Erythroblast (primary cell): Measurements from ENCODE around the gene TIAL1.
A peak's percentile ranks its signal among the peaks of the same experiment; 100 is the strongest.
"Not testable (repeated sequence)": the region's sequence is repeated elsewhere in the genome, so short reads cannot be mapped to it uniquely, and the experiment has no call there.

Experiments used
- DNase-seq, 2 experiments: peaks; one replicate each; lab custom pipeline; 2025; lab: John Stamatoyannopoulos, UW
- GATA1 ChIP-seq: IDR thresholded peaks from 2 replicates; pipeline ENCODE4 v1.6.1; 2011; ENCODE audit warnings: low read depth, mild to moderate bottlenecking, control low read depth, low read length, moderate library complexity
- POLR2A ChIP-seq: IDR thresholded peaks from 2 replicates; pipeline ENCODE4 v1.6.1; 2011; ENCODE audit warnings: mild to moderate bottlenecking, low read length

Gene TIAL1

GRCh38 chr10:119602241-119603095 lies 5.7 kb upstream of the TIAL1 start:
- peak; percentile 37 to 60 for DNase-seq

DNA sequence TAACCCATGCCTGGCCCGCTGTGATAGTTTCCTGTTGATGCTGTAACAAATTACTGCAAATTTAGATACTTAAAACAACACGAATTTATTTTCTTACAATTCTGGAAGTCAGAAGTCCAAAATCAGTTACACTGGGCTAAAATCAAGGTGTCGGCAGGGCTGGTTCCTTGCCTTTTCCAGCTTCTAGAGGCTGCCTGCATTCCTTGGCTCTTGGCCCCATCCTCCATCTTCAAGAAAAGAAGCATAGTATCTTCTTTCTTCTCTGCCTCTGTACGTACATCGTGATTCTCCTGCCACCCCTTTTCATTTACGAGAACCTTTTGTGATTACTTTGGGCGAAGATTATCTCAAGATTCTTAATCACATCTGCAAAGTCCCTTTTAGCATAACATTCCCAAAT lies 1.6 kb upstream of the TIAL1 start:
- no peak for DNase-seq
- TF ChIP-seq POLR2A, result no peak
- no peak for TF ChIP-seq GATA1

More at GRCh38 chr10:119602241-119603095, 5.7 kb upstream of the TIAL1 start:
- TF ChIP-seq GATA1 (no peak), POLR2A (no peak)

DNA sequence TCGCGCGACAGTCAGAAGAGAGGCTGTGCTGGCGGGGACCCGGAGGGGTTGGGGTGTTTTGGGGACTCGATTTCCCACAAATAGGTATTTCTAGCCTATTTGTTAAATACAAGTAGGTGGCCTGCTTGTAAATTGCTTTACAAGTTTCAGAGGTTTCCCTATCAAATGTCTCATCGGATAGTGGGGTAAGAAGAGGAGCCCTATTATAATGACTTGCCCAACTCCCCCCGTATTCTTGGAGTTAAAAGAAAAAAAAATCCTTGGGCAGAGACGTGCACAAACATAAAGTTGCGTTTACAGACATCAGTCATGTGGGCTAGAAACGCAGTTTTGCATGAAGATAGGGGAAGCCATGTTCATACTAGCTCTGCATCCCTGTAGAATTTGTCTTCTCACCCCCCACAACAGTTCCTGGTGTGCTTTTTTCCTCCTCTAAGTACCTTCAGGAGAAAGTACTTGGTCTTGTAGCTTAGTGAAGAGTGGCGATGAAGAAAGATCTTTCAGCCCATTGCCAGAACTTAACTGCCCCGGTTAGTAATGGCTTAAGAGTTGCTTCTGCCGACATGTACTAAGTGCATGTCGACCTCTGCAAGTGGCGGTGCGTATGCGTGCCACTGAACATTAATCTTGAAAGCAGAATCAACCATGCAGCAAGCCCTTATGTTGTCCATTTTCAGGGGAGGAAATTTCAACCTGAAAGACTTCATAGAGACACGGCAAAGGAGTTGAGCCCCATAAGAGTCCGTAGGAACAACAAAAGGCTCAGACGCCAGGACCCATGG lies 832 bp upstream of the TIAL1 start:
- TF ChIP-seq POLR2A, result peak; percentile 64
- TF ChIP-seq GATA1, result no peak
- peak in 1 of 2 experiments; percentile 57 for DNase-seq

DNA sequence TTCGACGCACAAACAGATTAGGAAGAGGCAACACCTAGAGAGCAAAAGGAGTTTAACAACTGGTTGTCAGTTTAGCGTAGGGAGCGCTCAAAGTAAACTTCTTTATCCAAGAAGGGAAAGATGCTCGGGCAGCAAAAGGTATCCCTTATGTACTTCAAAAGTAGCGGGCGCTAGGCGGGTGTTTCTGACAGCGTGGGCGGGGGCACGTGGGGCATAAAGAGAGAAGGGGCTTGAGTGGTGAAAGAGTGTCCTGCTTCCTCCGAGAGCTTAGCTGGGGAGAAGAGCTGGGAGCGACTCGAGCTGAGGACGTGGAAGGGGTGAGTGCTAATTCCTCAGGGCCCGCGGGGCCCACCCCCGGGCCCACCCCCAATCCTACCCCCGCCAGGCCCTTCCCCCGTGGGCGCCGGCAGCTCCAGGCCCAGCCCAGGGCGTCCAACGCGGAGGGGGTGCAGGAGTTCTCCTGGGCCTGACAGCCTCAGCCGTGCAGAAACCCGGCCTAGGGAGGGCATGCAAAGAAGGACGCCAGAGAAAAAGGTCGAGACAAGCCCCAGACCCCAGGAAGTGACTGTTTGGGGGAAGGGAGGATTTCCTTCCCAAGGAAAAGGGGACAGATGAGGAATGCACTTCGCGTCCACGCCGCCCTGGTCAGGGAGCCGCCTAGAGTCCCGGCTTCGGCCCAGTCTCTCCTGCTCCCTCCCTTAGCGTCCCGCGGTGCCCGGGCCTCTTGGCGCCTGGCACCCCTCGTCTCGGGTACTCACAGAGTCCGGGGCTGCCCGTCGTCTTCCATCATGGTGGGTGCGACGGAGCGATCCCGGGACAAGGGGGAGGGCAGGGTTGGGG lies 868 bp downstream of the TIAL1 start:
- peak; percentile 68 to 75 for DNase-seq
- TF ChIP-seq POLR2A, result no peak
- no peak for TF ChIP-seq GATA1

DNA sequence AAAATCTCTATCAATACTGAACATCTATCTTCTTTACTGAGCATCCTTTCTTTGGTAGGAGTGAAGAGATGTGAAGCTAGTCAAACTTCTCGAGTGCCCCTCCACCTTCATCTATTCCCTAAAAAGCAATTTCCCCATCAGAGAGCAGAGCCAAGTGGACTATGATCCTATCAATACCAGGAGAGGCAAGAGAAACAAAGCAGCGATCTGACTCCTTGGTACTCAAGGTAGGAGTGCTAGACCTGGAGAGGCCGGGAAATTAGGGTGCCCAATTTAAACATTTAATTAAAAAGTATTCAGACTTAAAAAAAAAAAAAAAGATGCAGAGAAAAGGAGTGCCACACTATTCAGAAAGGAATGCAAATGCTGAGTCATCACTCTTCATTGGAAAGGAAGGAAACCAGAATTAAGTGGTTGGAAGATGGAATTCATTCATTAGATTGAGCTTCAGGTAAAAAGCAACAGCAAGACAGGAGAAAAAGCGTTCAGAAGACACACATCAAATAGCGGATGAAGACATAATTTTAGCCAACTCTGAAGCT lies 1.6 kb downstream of the TIAL1 start:
- DNase-seq, result peak in 1 of 2 experiments; percentile 59
- TF ChIP-seq POLR2A, result no peak
- TF ChIP-seq GATA1, result no peak

DNA sequence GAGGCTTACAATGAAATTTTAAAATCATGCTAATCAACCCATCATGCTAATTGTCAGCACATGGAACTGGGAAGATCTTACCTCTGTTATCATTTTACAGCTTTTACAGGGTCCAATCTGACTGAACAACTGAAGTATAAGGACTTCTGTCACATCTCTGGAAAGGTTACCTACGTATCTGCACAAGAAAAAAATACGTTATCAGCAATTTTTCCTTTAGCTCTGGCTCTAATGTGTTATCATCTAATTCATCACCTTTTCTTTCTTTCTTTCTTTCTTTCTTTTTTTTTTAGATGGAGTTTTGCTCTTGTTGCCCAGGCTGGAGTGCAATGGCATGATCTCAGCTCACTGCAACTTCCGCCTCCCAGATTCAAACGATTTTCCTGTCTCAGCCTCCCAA lies 8.7 kb downstream of the TIAL1 start:
- TF ChIP-seq POLR2A, result no peak
- no peak for TF ChIP-seq GATA1
- no peak for DNase-seq

GRCh38 chr10:119578355-119578754 lies 18.4 kb downstream of the TIAL1 start:
- DNase-seq, result no peak
- no peak for TF ChIP-seq POLR2A
- no peak for TF ChIP-seq GATA1

DNA sequence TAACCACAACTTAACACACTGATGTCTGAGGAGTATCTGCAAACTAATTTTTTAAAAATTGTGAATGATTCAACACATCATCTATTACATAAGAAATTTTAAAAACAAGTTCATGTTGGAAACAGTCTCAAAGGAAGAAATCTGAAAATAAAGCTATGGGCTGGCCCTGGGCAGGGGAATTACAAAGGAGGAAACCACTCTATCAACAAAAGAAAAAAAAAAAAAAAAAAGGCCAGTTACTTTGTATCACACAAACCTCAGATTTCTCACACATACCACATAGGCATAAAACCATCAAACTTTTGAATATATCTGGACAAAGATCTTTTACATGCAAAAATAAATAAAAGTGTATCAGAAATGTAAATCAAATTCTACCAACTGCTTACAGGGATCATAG lies 20.8 kb downstream of the TIAL1 start:
- no peak for DNase-seq
- TF ChIP-seq POLR2A (no peak), GATA1 (no peak)

DNA sequence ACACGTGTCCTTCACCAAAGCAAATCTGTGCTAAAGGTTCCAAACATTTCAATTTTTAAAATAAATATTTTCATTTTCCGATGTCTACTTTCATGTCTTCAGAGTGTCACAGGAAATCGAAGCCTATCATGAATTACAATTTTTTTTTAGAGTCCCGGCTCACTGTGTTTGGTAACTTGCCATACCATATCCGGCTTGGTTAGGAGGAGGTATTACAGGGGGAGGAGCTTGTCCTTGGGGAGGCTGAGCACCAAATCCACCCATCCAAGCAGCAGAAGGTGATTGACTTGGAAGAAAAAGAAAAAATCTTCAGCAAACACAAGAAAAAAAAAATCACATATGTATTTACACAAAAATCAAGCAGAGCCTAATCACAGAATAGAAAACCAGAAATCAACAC lies 21.3 kb downstream of the TIAL1 start:
- DNase-seq, result no peak
- TF ChIP-seq POLR2A (no peak), GATA1 (no peak)

- DNase-seq, result no peak
- TF ChIP-seq POLR2A (no peak), GATA1 (no peak)
Observed at GRCh38 chr10:119567978-119568377, 28.8 kb downstream of the TIAL1 start.

DNA sequence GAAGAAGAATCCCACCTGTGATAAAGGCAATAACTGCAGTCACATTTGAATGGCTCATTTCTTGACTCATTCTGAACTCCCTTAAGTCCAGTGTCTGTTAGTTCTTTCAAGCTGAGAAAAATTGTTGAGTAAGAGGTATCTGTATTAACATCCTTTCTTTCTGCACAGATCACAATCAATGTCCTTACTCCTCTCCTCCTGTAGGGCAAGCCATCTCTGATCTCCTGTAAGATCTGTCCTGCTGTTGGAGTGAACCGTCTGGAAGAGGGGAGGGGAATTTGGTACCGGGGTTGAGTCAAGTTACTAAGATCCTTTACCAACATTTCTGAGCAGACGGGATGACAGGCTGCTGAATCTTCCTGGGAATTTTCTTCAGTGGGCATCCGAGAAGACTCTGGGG lies 34.7 kb downstream of the TIAL1 start:
- TF ChIP-seq GATA1, result no peak
- TF ChIP-seq POLR2A, result no peak
- no peak for DNase-seq

DNA sequence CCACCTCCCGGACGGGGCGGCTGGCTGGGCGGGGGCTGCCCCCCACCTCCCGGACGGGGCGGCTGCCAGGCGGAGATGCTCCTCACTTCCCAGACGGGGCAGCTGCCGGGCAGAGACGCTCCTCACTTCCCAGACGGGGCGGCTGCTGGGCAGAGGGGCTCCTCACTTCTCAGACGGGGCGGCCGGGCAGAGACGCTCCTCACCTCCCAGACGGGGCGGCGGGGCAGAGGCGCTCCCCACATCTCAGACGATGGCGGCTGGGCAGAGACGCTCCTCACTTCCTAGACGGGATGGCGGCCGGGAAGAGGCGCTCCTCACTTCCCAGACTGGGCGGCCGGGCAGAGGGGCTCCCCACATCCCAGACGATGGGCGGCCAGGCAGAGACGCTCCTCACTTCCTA lies 37.3 kb downstream of the TIAL1 start:
- not testable (repeated sequence) for DNase-seq

- not testable (repeated sequence) for DNase-seq
Observed at GRCh38 chr10:119556081-119556480, 40.7 kb downstream of the TIAL1 start.

DNA sequence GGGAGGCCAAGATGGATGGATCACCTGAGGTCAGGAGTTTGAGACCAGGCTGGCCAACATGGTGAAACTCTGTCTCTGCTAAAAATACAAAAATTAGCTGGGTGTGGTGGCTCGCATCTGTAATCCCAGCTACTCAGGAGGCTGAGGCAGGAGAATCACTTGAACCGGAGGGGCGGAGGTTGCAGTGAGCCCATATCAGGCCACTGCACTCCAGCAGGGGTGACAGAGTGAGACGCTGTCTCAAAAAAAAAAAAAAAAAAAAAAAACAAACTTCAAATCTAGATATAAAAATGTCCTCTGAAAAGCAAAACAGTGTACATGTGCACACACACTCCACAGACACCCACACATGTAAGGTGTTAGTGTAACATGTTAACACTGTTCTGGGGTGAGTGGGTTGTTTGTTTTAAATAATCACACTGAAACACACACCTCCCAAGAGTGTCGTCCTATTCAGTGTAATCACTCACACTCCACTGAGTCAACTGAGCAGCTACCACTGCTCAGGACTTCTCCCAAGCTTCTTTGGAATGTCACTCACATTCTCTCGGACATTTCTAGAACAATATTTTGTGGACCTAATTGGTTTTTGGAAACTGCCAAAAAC lies 41.5 kb downstream of the TIAL1 start:
- DNase-seq, result peak; percentile 43 to 57
- TF ChIP-seq GATA1, result no peak
- no peak for TF ChIP-seq POLR2A
